ENCODE results near the gene SKAP1.

The SKAP1 gene

DNA sequence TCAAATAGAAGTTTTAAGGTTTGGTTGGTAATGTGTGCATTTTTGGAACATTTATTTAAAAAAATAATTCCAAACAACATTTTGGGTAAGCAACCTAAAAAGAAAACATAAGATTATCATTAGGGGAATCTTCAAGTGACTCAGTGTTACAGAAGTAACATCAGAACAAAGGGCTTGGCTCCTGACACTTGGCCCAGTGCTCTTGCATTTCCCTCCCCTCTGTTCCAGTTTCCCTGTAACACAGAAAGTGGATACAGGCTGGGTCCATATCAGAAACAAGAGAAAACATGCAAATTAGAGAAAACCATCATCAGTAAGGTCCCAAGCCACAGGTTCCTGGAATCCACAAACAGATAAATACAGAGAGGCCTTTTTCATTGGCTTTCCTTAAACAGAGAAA, 40.1 kb downstream of the SKAP1 start:
- Histone ChIP-seq H3K36me3 (replicated peaks in 1 of 2; ENCODE audit: control insufficient read depth in 2 of 2, insufficient read depth in 2 of 2, low read length in 2 of 2) (no peaks in the 10 kb centered on the region), H3K23ac (ENCODE audit: low read depth, low read length, poor library complexity) (no peak overlapping the region), H2BK15ac (ENCODE audit: low read length) (no peak overlapping the region), H2BK12ac (ENCODE audit: low read length) (no peak overlapping the region), H3K4me1 (ENCODE audit: control insufficient read depth in 2 of 2, insufficient read depth in 1 of 2, low read depth in 1 of 2, low read length in 2 of 2) (no peaks in the 10 kb centered on the region), H3K27me3 (ENCODE audit: control insufficient read depth in 3 of 3, insufficient read depth in 3 of 3, low read depth in 1 of 3, low read length in 3 of 3) (peaks cover 0 to 4% (median 0%) of the 10 kb centered on the region in 3 experiments), H4K91ac (ENCODE audit: low read depth, low read length, poor library complexity) (no peak overlapping the region), H3K79me1 (ENCODE audit: low read depth, low read length) (no peaks in the 10 kb centered on the region), H2BK5ac (ENCODE audit: low read length) (no peak overlapping the region), H3K4me2 (ENCODE audit: insufficient read depth, low read length, poor library complexity, severe bottlenecking) (no peak overlapping the region), H2AK5ac (ENCODE audit: low read depth, low read length) (no peak overlapping the region), H3K27ac (replicated peaks; ENCODE audit: low read length) (no peak overlapping the region), H3K4me3 (ENCODE audit: low read length in 2 of 2) (no peak overlapping the region), H3K14ac (ENCODE audit: low read length) (no peak overlapping the region), H3K9me3 (replicated peaks in 1 of 2; ENCODE audit: control insufficient read depth in 2 of 2, insufficient read depth in 1 of 2, low read depth in 1 of 2, low read length in 2 of 2) (no peaks in the 10 kb centered on the region), H2AFZ (ENCODE audit: low read length) (no peak overlapping the region), H3K4ac (ENCODE audit: low read length) (no peak overlapping the region), H3K18ac (ENCODE audit: low read length) (no peak overlapping the region), H2BK120ac (ENCODE audit: low read depth, low read length) (no peak overlapping the region), H3K9ac (ENCODE audit: low read depth, low read length, poor library complexity) (no peak overlapping the region), H4K8ac (ENCODE audit: low read depth, low read length) (no peak overlapping the region)
- DNase-seq (ENCODE audit: low spot score) = no peak

DNA sequence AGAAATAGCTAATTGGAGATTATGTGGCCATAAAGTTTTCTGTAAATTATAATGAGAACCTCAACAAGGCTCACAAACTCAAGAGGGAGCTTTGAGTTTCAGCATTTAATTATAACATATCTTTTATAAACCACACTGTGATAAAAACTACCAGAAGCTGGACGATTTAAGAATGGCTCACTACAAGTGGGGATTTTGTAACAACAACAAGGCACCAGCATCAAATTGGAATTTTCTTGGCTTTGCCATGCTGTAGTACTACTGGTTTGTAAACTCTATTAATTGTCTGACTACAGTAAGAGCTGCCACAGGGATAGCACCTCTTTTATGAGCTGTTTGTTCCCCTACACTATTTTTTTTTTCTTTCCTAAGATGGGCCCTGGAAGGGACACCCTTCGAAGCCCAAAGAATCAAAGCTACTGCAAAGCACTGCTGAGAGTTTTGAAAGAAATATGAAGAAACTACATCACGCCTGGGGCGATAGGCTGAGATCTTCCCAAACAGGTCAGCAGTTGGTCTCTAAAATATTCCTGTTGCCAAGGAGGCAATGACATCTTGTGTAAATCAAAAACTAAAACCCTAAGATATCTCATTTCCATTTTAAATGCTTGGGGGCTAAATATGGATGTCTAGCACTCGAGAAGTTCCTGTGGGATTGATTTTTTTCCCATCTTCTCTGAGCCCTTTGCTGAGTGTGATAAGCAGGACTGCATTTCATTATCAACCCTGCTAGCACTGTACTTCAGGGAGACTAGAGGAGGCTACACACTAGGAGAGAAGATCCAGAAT, 40.9 kb downstream of the SKAP1 start:
- Histone ChIP-seq H2BK15ac (ENCODE audit: low read length) (no peak overlapping the region), H3K27me3 (ENCODE audit: control insufficient read depth in 3 of 3, insufficient read depth in 3 of 3, low read depth in 1 of 3, low read length in 3 of 3) (peaks cover 0 to 4% (median 0%) of the 10 kb centered on the region in 3 experiments), H2AK5ac (ENCODE audit: low read depth, low read length) (no peak overlapping the region), H3K36me3 (replicated peaks in 1 of 2; ENCODE audit: control insufficient read depth in 2 of 2, insufficient read depth in 2 of 2, low read length in 2 of 2) (no peaks in the 10 kb centered on the region), H3K14ac (ENCODE audit: low read length) (no peak overlapping the region), H3K4ac (ENCODE audit: low read length) (no peak overlapping the region), H3K27ac (replicated peaks; ENCODE audit: low read length) (no peak overlapping the region), H3K4me3 (ENCODE audit: low read length in 2 of 2) (no peak overlapping the region), H2AFZ (ENCODE audit: low read length) (no peak overlapping the region), H3K4me2 (ENCODE audit: insufficient read depth, low read length, poor library complexity, severe bottlenecking) (no peak overlapping the region), H3K9me3 (replicated peaks in 1 of 2; ENCODE audit: control insufficient read depth in 2 of 2, insufficient read depth in 1 of 2, low read depth in 1 of 2, low read length in 2 of 2) (no peaks in the 10 kb centered on the region), H3K79me1 (ENCODE audit: low read depth, low read length) (no peaks in the 10 kb centered on the region), H3K23ac (ENCODE audit: low read depth, low read length, poor library complexity) (no peak overlapping the region), H2BK5ac (ENCODE audit: low read length) (no peak overlapping the region), H2BK12ac (ENCODE audit: low read length) (no peak overlapping the region), H3K4me1 (ENCODE audit: control insufficient read depth in 2 of 2, insufficient read depth in 1 of 2, low read depth in 1 of 2, low read length in 2 of 2) (no peaks in the 10 kb centered on the region), H2BK120ac (ENCODE audit: low read depth, low read length) (no peak overlapping the region), H4K91ac (ENCODE audit: low read depth, low read length, poor library complexity) (no peak overlapping the region), H3K9ac (ENCODE audit: low read depth, low read length, poor library complexity) (no peak overlapping the region), H4K8ac (ENCODE audit: low read depth, low read length) (no peak overlapping the region), H3K18ac (ENCODE audit: low read length) (no peak overlapping the region)
- DNase-seq (ENCODE audit: low spot score) = no peak
- no CpG with 5 or more reads among the region's 5 CpGs for WGBS, 2 donors (ENCODE audit: extremely low coverage in 2 of 2, insufficient read length in 2 of 2, insufficient replicate concordance in 1 of 2)

DNA sequence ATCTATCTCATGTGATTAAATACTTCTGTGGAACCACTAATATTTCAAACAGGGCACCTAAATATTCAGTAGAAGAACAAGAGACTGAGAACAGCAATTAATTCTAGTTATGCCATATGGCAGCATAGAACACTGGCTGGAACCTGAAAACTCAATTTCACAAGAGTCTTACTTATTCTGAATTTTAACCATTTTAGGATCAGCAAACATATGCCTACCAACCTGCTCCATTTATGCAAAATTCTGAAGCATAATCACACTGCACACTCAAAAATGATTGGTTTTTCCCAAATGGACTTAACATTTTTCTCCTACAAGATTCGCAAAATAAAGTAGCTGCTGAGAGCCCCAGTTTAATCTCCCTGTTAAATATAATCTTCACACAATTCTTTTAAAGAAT, 43.2 kb downstream of the SKAP1 start:
- no peak for DNase-seq (ENCODE audit: low spot score)
- no peak overlapping the region for H3K18ac ChIP-seq (ENCODE audit: low read length)
- H3K79me1 ChIP-seq (ENCODE audit: low read depth, low read length) = no peaks in the 10 kb centered on the region
- H3K9ac ChIP-seq (ENCODE audit: low read depth, low read length, poor library complexity) = no peak overlapping the region
- no peak overlapping the region for H2BK12ac ChIP-seq (ENCODE audit: low read length)
- no peak overlapping the region for H3K4me3 ChIP-seq (ENCODE audit: low read length in 2 of 2)
- no peak overlapping the region for H4K91ac ChIP-seq (ENCODE audit: low read depth, low read length, poor library complexity)
- no peak overlapping the region for H2BK120ac ChIP-seq (ENCODE audit: low read depth, low read length)
- H3K27me3 ChIP-seq (ENCODE audit: control insufficient read depth in 3 of 3, insufficient read depth in 3 of 3, low read depth in 1 of 3, low read length in 3 of 3) = peaks cover 0 to 4% (median 0%) of the 10 kb centered on the region in 3 experiments
- no peak overlapping the region for H2AK5ac ChIP-seq (ENCODE audit: low read depth, low read length)
- no peak overlapping the region for H4K8ac ChIP-seq (ENCODE audit: low read depth, low read length)
- H3K14ac ChIP-seq (ENCODE audit: low read length) = no peak overlapping the region
- no peaks in the 10 kb centered on the region for H3K9me3 ChIP-seq (replicated peaks in 1 of 2; ENCODE audit: control insufficient read depth in 2 of 2, insufficient read depth in 1 of 2, low read depth in 1 of 2, low read length in 2 of 2)
- H3K23ac ChIP-seq (ENCODE audit: low read depth, low read length, poor library complexity) = no peak overlapping the region
- H3K4me2 ChIP-seq (ENCODE audit: insufficient read depth, low read length, poor library complexity, severe bottlenecking) = no peak overlapping the region
- H2AFZ ChIP-seq (ENCODE audit: low read length) = no peak overlapping the region
- WGBS, 2 donors (ENCODE audit: extremely low coverage in 2 of 2, insufficient read length in 2 of 2, insufficient replicate concordance in 1 of 2) = no CpG with 5 or more reads among the region's 1 CpG
- no peaks in the 10 kb centered on the region for H3K4me1 ChIP-seq (ENCODE audit: control insufficient read depth in 2 of 2, insufficient read depth in 1 of 2, low read depth in 1 of 2, low read length in 2 of 2)
- no peak overlapping the region for H3K4ac ChIP-seq (ENCODE audit: low read length)
- H3K27ac ChIP-seq (replicated peaks; ENCODE audit: low read length) = no peak overlapping the region
- no peak overlapping the region for H2BK15ac ChIP-seq (ENCODE audit: low read length)
- no peaks in the 10 kb centered on the region for H3K36me3 ChIP-seq (replicated peaks in 1 of 2; ENCODE audit: control insufficient read depth in 2 of 2, insufficient read depth in 2 of 2, low read length in 2 of 2)
- no peak overlapping the region for H2BK5ac ChIP-seq (ENCODE audit: low read length)

DNA sequence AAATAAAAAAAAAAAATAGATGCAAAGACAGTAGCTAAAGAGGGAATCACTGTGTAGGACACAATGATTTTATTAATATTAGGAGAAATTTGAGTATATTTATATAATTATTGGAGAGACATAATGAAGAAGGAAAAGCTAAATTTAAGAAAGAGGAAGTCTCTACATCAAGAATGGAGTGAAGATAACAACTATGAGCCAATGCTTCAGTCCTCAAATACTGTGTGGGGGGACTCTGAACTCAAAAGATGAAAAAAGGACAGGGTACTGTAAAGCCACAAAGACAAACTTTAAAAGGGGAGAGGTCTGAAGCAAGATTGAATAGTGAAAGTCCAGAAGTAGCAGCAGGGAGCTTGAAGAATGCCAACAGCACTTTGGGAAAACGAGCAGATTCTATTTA, 44.7 kb downstream of the SKAP1 start:
- Histone ChIP-seq H3K9ac (ENCODE audit: low read depth, low read length, poor library complexity) (no peak overlapping the region), H2BK15ac (ENCODE audit: low read length) (no peak overlapping the region), H3K23ac (ENCODE audit: low read depth, low read length, poor library complexity) (no peak overlapping the region), H2AK5ac (ENCODE audit: low read depth, low read length) (no peak overlapping the region), H3K4me1 (ENCODE audit: control insufficient read depth in 2 of 2, insufficient read depth in 1 of 2, low read depth in 1 of 2, low read length in 2 of 2) (no peaks in the 10 kb centered on the region), H3K9me3 (replicated peaks in 1 of 2; ENCODE audit: control insufficient read depth in 2 of 2, insufficient read depth in 1 of 2, low read depth in 1 of 2, low read length in 2 of 2) (no peaks in the 10 kb centered on the region), H2BK5ac (ENCODE audit: low read length) (no peak overlapping the region), H3K4ac (ENCODE audit: low read length) (no peak overlapping the region), H3K14ac (ENCODE audit: low read length) (no peak overlapping the region), H4K91ac (ENCODE audit: low read depth, low read length, poor library complexity) (no peak overlapping the region), H3K4me3 (ENCODE audit: low read length in 2 of 2) (no peak overlapping the region), H3K36me3 (replicated peaks in 1 of 2; ENCODE audit: control insufficient read depth in 2 of 2, insufficient read depth in 2 of 2, low read length in 2 of 2) (no peaks in the 10 kb centered on the region), H3K27ac (replicated peaks; ENCODE audit: low read length) (no peak overlapping the region), H4K8ac (ENCODE audit: low read depth, low read length) (no peak overlapping the region), H3K79me1 (ENCODE audit: low read depth, low read length) (no peaks in the 10 kb centered on the region), H3K4me2 (ENCODE audit: insufficient read depth, low read length, poor library complexity, severe bottlenecking) (no peak overlapping the region), H3K18ac (ENCODE audit: low read length) (no peak overlapping the region), H2BK120ac (ENCODE audit: low read depth, low read length) (no peak overlapping the region), H3K27me3 (ENCODE audit: control insufficient read depth in 3 of 3, insufficient read depth in 3 of 3, low read depth in 1 of 3, low read length in 3 of 3) (peaks cover 0 to 4% (median 0%) of the 10 kb centered on the region in 3 experiments), H2AFZ (ENCODE audit: low read length) (no peak overlapping the region), H2BK12ac (ENCODE audit: low read length) (no peak overlapping the region)
- no peak for DNase-seq (ENCODE audit: low spot score)
- no CpG with 5 or more reads among the region's 1 CpG for WGBS, 2 donors (ENCODE audit: extremely low coverage in 2 of 2, insufficient read length in 2 of 2, insufficient replicate concordance in 1 of 2)
